HCT116 (cell line): ENCODE results near the gene EYA2. TPM values are rescaled to one million over a fixed set of nuclear protein-coding genes. Genes with fewer than 3 reads are reported as not detected.

ENCODE experiments used
- ATAC-seq: fragments of 200-7000 bp; cut with Tn5 transposase; 2 replicates; pipeline ENCODE4 v1.9.1; 2020; ENCODE audit warnings: mild to moderate bottlenecking, moderate library complexity
- BruUV-seq: library from RNA; stranded (reverse); fragments of 400-500 nt; replicated peaks from 2 replicates; lab custom pipeline; 2021; lab: Mats Ljungman, UMichigan
- CTCF ChIA-PET: fragments of 300-600 bp; sonication (Branson Sonifier 250); formaldehyde crosslinking; loops from one replicate; lab custom pipeline; 2021; ENCODE audit warnings: antibody characterized with exemption; lab: Charles Lee
- POLR2A ChIA-PET: fragments of 300-600, 350-600 bp; sonication (Branson Sonifier 250); formaldehyde crosslinking; loops from one replicate; lab custom pipeline; 2021; ENCODE audit warnings: antibody characterized with exemption; lab: Charles Lee
- RAD21 ChIA-PET, 2 experiments: fragments of 300-600 bp; sonication (Branson Sonifier 250); formaldehyde crosslinking; loops; one replicate each; lab custom pipeline; 2023; ENCODE audit warnings: low total read pairs in 2 of 2; ENCODE audit not compliant: uncharacterized antibody in 2 of 2, unreplicated experiment in 2 of 2, low non-redundant PET in 1 of 2; lab: Charles Lee
- DNase-seq: peaks from one replicate; pipeline ENCODE4 v3.0.0-alpha.2; 2010; ENCODE audit warnings: low read depth, low spot score
- H2AFZ ChIP-seq: fragments of 200-600 bp; shearing (Covaris generic), sonication (generic); 2 replicates; pipeline ENCODE4 v1.6.1; 2017; ENCODE audit warnings: low read depth, mixed run types, mixed read lengths, antibody characterized with exemption, low read length; ENCODE audit not compliant: poor library complexity, severe bottlenecking
- H3K27ac ChIP-seq: 2 replicates; pipeline ENCODE4 v1.5.1; 2012; ENCODE audit warnings: low read depth, low read length
- H3K27me3 ChIP-seq: fragments of 200-600 bp; sonication (generic); 2 replicates; pipeline ENCODE4 v1.6.1; 2016; ENCODE audit warnings: mixed run types, low read length, mixed read lengths; ENCODE audit not compliant: insufficient read depth
- H3K36me3 ChIP-seq, 2 experiments: fragments of 200-500 bp in 1 of 2; fragments of 200-600 bp in 1 of 2; sonication (Bioruptor generic) in 1 of 2; sonication (generic) in 1 of 2; 2 replicates each; pipeline versions ENCODE4 v1.5.1 to v1.6.1; 2014 to 2016; ENCODE audit warnings: low read length in 2 of 2, inconsistent platforms in 1 of 2, mixed read lengths in 1 of 2, mixed run types in 1 of 2; ENCODE audit not compliant: insufficient read depth in 2 of 2, control insufficient read depth in 1 of 2
- H3K4me1 ChIP-seq, 2 experiments: fragments of 200-600 bp in 1 of 2; sonication (generic) in 1 of 2; 2 replicates each; pipeline versions ENCODE4 v1.5.1 to v1.6.1; 2012 to 2017; ENCODE audit warnings: low read length in 2 of 2, inconsistent platforms in 1 of 2, mild to moderate bottlenecking in 1 of 2, mixed read lengths in 1 of 2, mixed run types in 1 of 2, moderate library complexity in 1 of 2; ENCODE audit not compliant: insufficient read depth in 2 of 2, control insufficient read depth in 1 of 2
- H3K4me2 ChIP-seq: fragments of 200-600 bp; sonication (generic); 2 replicates; pipeline ENCODE4 v1.6.1; 2017; ENCODE audit warnings: mixed run types, low read length, mixed read lengths
- H3K4me3 ChIP-seq, 2 experiments: fragments of 200-600 bp in 1 of 2; sonication (generic) in 1 of 2; replicated peaks in 1 of 2; 2 replicates each; pipeline ENCODE4 v1.5.1; 2011 to 2016; ENCODE audit warnings: low read length in 2 of 2, control low read depth in 1 of 2, low read depth in 1 of 2, mild to moderate bottlenecking in 1 of 2, mixed read lengths in 1 of 2, mixed run types in 1 of 2
- H3K79me2 ChIP-seq: fragments of 200-600 bp; sonication (generic); 2 replicates; pipeline ENCODE4 v1.6.1; 2017; ENCODE audit warnings: mild to moderate bottlenecking, mixed run types, low read length, moderate library complexity, mixed read lengths; ENCODE audit not compliant: insufficient read depth
- H3K9ac ChIP-seq: fragments of 200-600 bp; sonication (generic); 2 replicates; pipeline ENCODE4 v1.6.1; 2016; ENCODE audit warnings: low read length, mixed read lengths
- H3K9me2 ChIP-seq: fragments of 200-600 bp; sonication (generic), shearing (Covaris generic); 2 replicates; pipeline ENCODE4 v1.6.1; 2017; ENCODE audit warnings: mixed run types, mild to moderate bottlenecking, moderate library complexity; ENCODE audit not compliant: insufficient read depth
- H3K9me3 ChIP-seq, 2 experiments: fragments of 200-500 bp in 1 of 2; fragments of 200-600 bp in 1 of 2; sonication (Bioruptor generic) in 1 of 2; sonication (generic) in 1 of 2; 2 replicates each; pipeline ENCODE4 v1.6.1; 2014 to 2017; ENCODE audit warnings: low read length in 2 of 2, mixed read lengths in 2 of 2, inconsistent platforms in 1 of 2, low read depth in 1 of 2, mild to moderate bottlenecking in 1 of 2, mixed run types in 1 of 2, moderate library complexity in 1 of 2; ENCODE audit not compliant: control insufficient read depth in 1 of 2, insufficient read depth in 1 of 2
- H4K20me1 ChIP-seq: fragments of 200-600 bp; sonication (generic), shearing (Covaris generic); 2 replicates; pipeline ENCODE4 v1.6.1; 2017; ENCODE audit warnings: mixed run types, mild to moderate bottlenecking, moderate library complexity; ENCODE audit not compliant: insufficient read depth
- CEBPB ChIP-seq: IDR thresholded peaks from 2 replicates; pipeline ENCODE4 v1.6.1; 2012; ENCODE audit warnings: low read depth
- ELF1 ChIP-seq: IDR thresholded peaks from 2 replicates; pipeline ENCODE4 v1.6.1; 2012; ENCODE audit warnings: low read depth, borderline replicate concordance
- JUND ChIP-seq: IDR thresholded peaks from 2 replicates; pipeline ENCODE4 v1.6.1; 2012
- MAX ChIP-seq: IDR thresholded peaks from 2 replicates; pipeline ENCODE4 v1.6.1; 2012
- RAD21 ChIP-seq: IDR thresholded peaks from 2 replicates; pipeline ENCODE4 v1.6.1; 2012; ENCODE audit warnings: low read depth, mild to moderate bottlenecking
- REST ChIP-seq: IDR thresholded peaks from 2 replicates; pipeline ENCODE4 v1.6.1; 2012; ENCODE audit warnings: low read depth
- SIN3A ChIP-seq: IDR thresholded peaks from 2 replicates; pipeline ENCODE4 v1.6.1; 2012; ENCODE audit warnings: low read depth
- SP1 ChIP-seq: IDR thresholded peaks from 2 replicates; pipeline ENCODE4 v1.6.1; 2012; ENCODE audit warnings: low read depth
- TCF7L2 ChIP-seq: IDR thresholded peaks from 2 replicates; pipeline ENCODE4 v1.7.0; 2011; ENCODE audit warnings: borderline replicate concordance, inconsistent platforms; ENCODE audit not compliant: insufficient read depth, insufficient read length; ENCODE audit errors: extremely low read depth
- ZBTB33 ChIP-seq: IDR thresholded peaks from 2 replicates; pipeline ENCODE4 v1.6.1; 2011; ENCODE audit warnings: mild to moderate bottlenecking, low read length, moderate library complexity; ENCODE audit not compliant: insufficient replicate concordance; ENCODE audit errors: extremely low read depth
- ZFX ChIP-seq: fragments of 450-650 bp; IDR thresholded peaks from 2 replicates; pipeline ENCODE4 v1.6.1; 2017
- intact Hi-C: fragments of 100-400 bp; cut with micrococcal nuclease; formaldehyde crosslinking; loops from 2 replicates; pipeline ENCODE4 v1.10.0; 2022
- total RNA-seq: library from RNA; stranded (reverse); gene quantifications from one replicate; pipeline ENCODE4 v1.2.1, GENCODE V29; 2021; ENCODE audit not compliant: unreplicated experiment

EYA2 gene
- total RNA-seq, 1 experiment from 2014 or later, result not detected

- Histone ChIP-seq H3K79me2 (no peaks in the 10 kb centered on the region), H3K9ac (no peak overlapping the region), H3K27ac (no peak overlapping the region), H3K9me2 (no peaks in the 10 kb centered on the region), H3K9me3 (peaks cover 0 to 8% of the 10 kb centered on the region in 2 experiments; a peak in 1 of 4 replicates), H4K20me1 (no peaks in the 10 kb centered on the region), H3K4me1 (no peaks in the 10 kb centered on the region), H3K36me3 (no peaks in the 10 kb centered on the region), H2AFZ (no peak overlapping the region), H3K4me2 (no peak overlapping the region), H3K27me3 (no peaks in the 10 kb centered on the region), H3K4me3 (no peak overlapping the region)
- intact Hi-C loops, result no loop called here
- RAD21 ChIA-PET, result no interaction called here
- BruUV-seq, result no TSS peak
- POLR2A ChIA-PET, result no interaction called here
- TF ChIP-seq MAX, result no peak
- TF ChIP-seq RAD21, result no peak
- TF ChIP-seq ELF1, result no peak
- no peak for TF ChIP-seq TCF7L2
- TF ChIP-seq REST, result no peak
- no peak for TF ChIP-seq JUND
- no peak for TF ChIP-seq SP1
- TF ChIP-seq SIN3A, result no peak
- TF ChIP-seq ZFX, result no peak
- TF ChIP-seq CEBPB, result no peak
- no peak for TF ChIP-seq ZBTB33
- CTCF ChIA-PET, result no interaction called here
- ATAC-seq, result no peak
- DNase-seq, result no peak
Measured at GRCh38 chr20:47032933-47033578, 138.4 kb downstream of the EYA2 start.
